Adrenal gland (tissue), 12 donors: ENCODE results near the gene MAGI1. TPM values are rescaled to one million over a fixed set of nuclear protein-coding genes. Genes with fewer than 3 reads are reported as not detected.

Source experiments
- DNase-seq, 7 donors: peaks; one replicate each; pipeline ENCODE4 v3.0.0-alpha.2; 2019 to 2020
- H3K27ac ChIP-seq, 5 donors: fragments of 200-600 bp; sonication (generic) in 4 of 5; 1 replicate in 3 of 5; 2 replicates in 2 of 5; pipeline versions ENCODE4 v1.5.1 to v1.8.0; 2016 to 2020; ENCODE audit warnings: mild to moderate bottlenecking in 1 of 5
- H3K27me3 ChIP-seq: fragments of 200-600 bp; 2 replicates; pipeline ENCODE4 v1.8.0; 2021
- H3K36me3 ChIP-seq, 2 donors: fragments of 200-600 bp; replicated peaks in 1 of 2; 1 replicate in 1 of 2; 2 replicates in 1 of 2; pipeline versions ENCODE4 v1.5.1 to v1.8.0; 2018 to 2022
- H3K4me1 ChIP-seq, 2 donors: fragments of 200-600 bp; replicated peaks in 1 of 2; 1 replicate in 1 of 2; 2 replicates in 1 of 2; pipeline versions ENCODE4 v1.5.1 to v1.8.0; 2018 to 2021
- H3K4me3 ChIP-seq, 4 donors: fragments of 200-600 bp; sonication (generic) in 3 of 4; one replicate each; pipeline ENCODE4 v1.5.1; 2016 to 2018
- H3K9me3 ChIP-seq, 3 donors: fragments of 200-600 bp; sonication (generic) in 1 of 3; replicated peaks in 1 of 3; 1 replicate in 2 of 3; 2 replicates in 1 of 3; pipeline versions ENCODE4 v1.5.1 to v1.8.0; 2016 to 2021
- CTCF ChIP-seq, 6 experiments: fragments of 450-650 bp in 4 of 6; fragments of 200-600 bp in 2 of 6; sonication (generic) in 1 of 6; IDR thresholded peaks; 1 replicate in 5 of 6; 2 replicates in 1 of 6; pipeline versions ENCODE4 v1.5.1 to v1.8.0; 2016 to 2021; ENCODE audit warnings: antibody characterized with exemption in 6 of 6, mild to moderate bottlenecking in 2 of 6, moderate library complexity in 1 of 6
- POLR2A ChIP-seq, 2 donors: fragments of 450-650 bp; IDR thresholded peaks; one replicate each; pipeline ENCODE4 v1.6.1; 2017; ENCODE audit warnings: antibody characterized with exemption in 2 of 2, mild to moderate bottlenecking in 2 of 2, moderate library complexity in 1 of 2
- WGBS, 4 donors: extraction: QIAGEN DNeasy Blood & Tissue Kit in 2 of 4; methylation state at CpG; one replicate each; pipeline versions ENCODE4 v1.1.5 to v1.1.7; 2013 to 2017; 5-methylcytosine and 5-hydroxymethylcytosine counted together
- intact Hi-C, 2 donors: fragments of 100-400 bp; cut with DNase I; formaldehyde crosslinking; loops; one replicate each; pipeline versions ENCODE4 v1.14.1 to v1.15.0; 2022 to 2023
- polyA plus RNA-seq, 3 donors: library from polyadenylated mRNA; stranded (reverse); fragments of 200-250 nt in 2 of 3; fragments of 350-450 nt in 1 of 3; fragmentation: Illumina TruSeq in 1 of 3; extraction: RNeasy Lipid Tissue Mini Kit (QIAGEN cat#74804) in 1 of 3; gene quantifications; one replicate each; pipeline ENCODE4 v1.2.3, GENCODE V29; 2013 to 2014
- total RNA-seq, 9 donors: library from RNA; depleted of rRNA in 4 of 9; stranded (reverse); fragments of >200 nt in 4 of 9; fragments of 120-200 nt in 1 of 9; fragmentation: NEBNext Ultra II Directional in 1 of 9; extraction: Animal tissue kit (Norgen Biotek cat#: 25700) in 1 of 9; gene quantifications; one replicate each; pipeline versions ENCODE4 v1.1.0 to v1.2.4, GENCODE V29; 2013 to 2023
- donor health status: healthy with polysubstance abuse.
- donor health status: Bipolar disorder and iron deficiency.
- donor health status: DM: yes; HTN: yes; CAD: no.
- donor health status: DM: no; HTN: no; CAD: no.
- donor health status: DM: no; HTN: no; CAD: no.
- donor health status: DM: yes; HTN: yes; CAD: no.

Gene MAGI1
- total and polyA plus RNA-seq, 12 donors: 4.8 to 31.6 (median 18.5) TPM

- WGBS, 4 donors: 66 to 78% (median 71%) methylated on average over 8 of the region's 8 CpGs
- no peaks in the 10 kb centered on the region for H3K9me3 ChIP-seq
- H3K4me3 ChIP-seq: no peak overlapping the region
- intact Hi-C loops: no loop called here
- no peaks in the 10 kb centered on the region for H3K36me3 ChIP-seq
- H3K27me3 ChIP-seq: no peaks in the 10 kb centered on the region
- no peak overlapping the region for H3K27ac ChIP-seq
- TF ChIP-seq POLR2A (IDR thresholded peaks at IDR 0.05) (no peak), CTCF (IDR thresholded peaks at IDR 0.05) (no peak)
- no peak for DNase-seq
- H3K4me1 ChIP-seq: peaks cover 7 to 13% of the 10 kb centered on the region in 2 donors
Measured at GRCh38 chr3:65854606-65855304, 184.0 kb downstream of the MAGI1 start.

- no peaks in the 10 kb centered on the region for H3K36me3 ChIP-seq
- TF ChIP-seq CTCF (IDR thresholded peaks at IDR 0.05) (no peak), POLR2A (IDR thresholded peaks at IDR 0.05) (no peak)
- 83 to 92% (median 89%) methylated on average over 4 of the region's 4 CpGs for WGBS, 4 donors
- no peak overlapping the region for H3K27ac ChIP-seq
- no peaks in the 10 kb centered on the region for H3K9me3 ChIP-seq
- no peaks in the 10 kb centered on the region for H3K27me3 ChIP-seq
- peaks cover under 1 to 6% of the 10 kb centered on the region in 2 donors for H3K4me1 ChIP-seq
- intact Hi-C loops: no loop called here
- no peak for DNase-seq
- no peak overlapping the region for H3K4me3 ChIP-seq
Measured at GRCh38 chr3:65851827-65852226, 186.9 kb downstream of the MAGI1 start.

GRCh38 chr3:65850261-65850660 lies 188.5 kb downstream of the MAGI1 start:
- Histone ChIP-seq H3K27ac (no peak overlapping the region), H3K36me3 (no peaks in the 10 kb centered on the region), H3K4me3 (no peak overlapping the region), H3K9me3 (no peaks in the 10 kb centered on the region), H3K4me1 (peaks cover 0 to 9% of the 10 kb centered on the region in 2 donors), H3K27me3 (no peaks in the 10 kb centered on the region)
- intact Hi-C loops: no loop called here
- DNase-seq: no peak
- TF ChIP-seq POLR2A (IDR thresholded peaks at IDR 0.05) (no peak), CTCF (IDR thresholded peaks at IDR 0.05) (no peak)
- WGBS, 4 donors: 90 to 96% (median 91%) methylated on average over 3 of the region's 3 CpGs

- H3K4me3 ChIP-seq: no peak overlapping the region
- 87 to 94% (median 92%) methylated on average over 7 of the region's 7 CpGs for WGBS, 4 donors
- H3K4me1 ChIP-seq: peaks cover 0 to 9% of the 10 kb centered on the region in 2 donors
- H3K27ac ChIP-seq: no peak overlapping the region
- no peaks in the 10 kb centered on the region for H3K36me3 ChIP-seq
- TF ChIP-seq CTCF (IDR thresholded peaks at IDR 0.05) (no peak), POLR2A (IDR thresholded peaks at IDR 0.05) (no peak)
- H3K9me3 ChIP-seq: no peaks in the 10 kb centered on the region
- intact Hi-C loops: no loop called here
- no peaks in the 10 kb centered on the region for H3K27me3 ChIP-seq
- DNase-seq: no peak
Measured at GRCh38 chr3:65848024-65848423, 190.7 kb downstream of the MAGI1 start.
